ENCODE data around the gene CIBAR2.

The CIBAR2 gene

DNA sequence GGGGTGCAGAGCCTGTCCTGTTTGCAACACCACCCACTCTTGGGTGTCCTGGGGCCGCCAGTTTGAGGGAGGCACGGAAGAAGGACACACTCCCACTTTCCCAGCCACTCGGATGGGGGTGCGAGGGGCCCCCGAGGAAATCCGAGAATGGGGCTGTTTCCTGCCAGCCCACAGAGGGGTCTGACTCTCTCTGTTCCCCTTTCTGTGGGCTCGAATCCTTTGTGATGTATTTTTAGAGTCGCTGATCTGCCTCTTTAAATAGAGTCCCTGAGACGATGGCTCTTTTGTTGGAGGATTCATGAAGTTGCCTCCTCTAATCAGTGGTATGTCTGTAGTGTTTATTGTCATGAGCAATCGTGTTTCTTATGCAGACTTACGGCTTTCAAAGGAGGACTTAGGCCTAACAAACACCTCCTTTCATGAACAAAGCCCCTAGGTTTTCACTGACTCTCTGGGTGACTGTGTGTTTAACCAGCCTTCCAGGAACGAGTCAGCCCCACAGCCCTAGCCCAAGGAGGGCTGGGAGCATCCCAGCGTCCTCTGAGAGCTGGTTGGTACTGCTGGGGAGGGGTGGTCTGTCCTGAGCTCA is 29.1 kb downstream of the CIBAR2 start:
- no peak for DNase-seq (ENCODE audit: low read depth in 2 of 2, low spot score in 1 of 2)

GRCh38 chr16:85082173-85083050 is 29.9 kb downstream of the CIBAR2 start:
- DNase-seq (ENCODE audit: low read depth in 2 of 2, low spot score in 1 of 2): no peak

GRCh38 chr16:85081765-85082164 is 30.5 kb downstream of the CIBAR2 start:
- no peak for DNase-seq (ENCODE audit: low read depth in 2 of 2, low spot score in 1 of 2)

- no peak for DNase-seq (ENCODE audit: low read depth in 2 of 2, low spot score in 1 of 2)
Observed at GRCh38 chr16:85081038-85081437, 31.2 kb downstream of the CIBAR2 start.

DNA sequence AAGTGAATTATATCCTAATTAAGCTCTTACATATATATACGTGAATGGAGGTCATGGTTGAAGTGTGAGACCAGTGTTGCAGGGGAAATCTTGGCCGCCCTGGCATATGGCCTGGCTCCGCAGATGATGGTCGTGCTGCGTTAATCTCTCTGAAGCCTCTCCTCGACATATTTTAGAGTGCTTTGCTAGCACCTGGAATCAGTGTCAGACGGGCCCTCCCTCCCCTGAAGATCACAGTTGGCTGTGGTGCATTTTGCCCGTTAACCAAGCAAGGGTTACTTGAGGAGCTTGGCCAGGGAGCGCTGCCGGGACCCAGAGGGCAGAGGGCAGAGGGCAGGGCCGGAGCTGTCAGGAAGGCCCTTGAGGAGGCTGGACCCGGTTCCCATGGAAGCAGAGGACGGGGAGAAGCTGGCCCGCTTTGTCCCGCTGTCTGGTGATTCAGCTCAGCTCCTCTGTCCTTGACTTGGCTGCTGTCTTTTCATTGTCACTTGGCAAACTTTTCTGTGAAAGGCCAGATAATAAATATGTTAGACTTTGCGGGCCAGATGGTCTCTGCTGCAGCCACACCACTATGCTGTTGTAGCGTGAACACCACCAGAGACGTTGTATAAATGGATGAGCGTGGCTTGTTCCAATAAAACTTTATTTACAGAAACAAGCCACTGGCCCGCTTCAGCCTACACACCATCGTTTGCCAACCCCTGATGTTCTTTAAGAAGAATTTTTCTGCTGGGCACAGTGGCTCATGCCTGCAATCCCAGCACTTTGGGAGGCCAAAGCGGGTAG is 32.3 kb downstream of the CIBAR2 start:
- DNase-seq (ENCODE audit: low read depth in 2 of 2, low spot score in 1 of 2): no peak

DNA sequence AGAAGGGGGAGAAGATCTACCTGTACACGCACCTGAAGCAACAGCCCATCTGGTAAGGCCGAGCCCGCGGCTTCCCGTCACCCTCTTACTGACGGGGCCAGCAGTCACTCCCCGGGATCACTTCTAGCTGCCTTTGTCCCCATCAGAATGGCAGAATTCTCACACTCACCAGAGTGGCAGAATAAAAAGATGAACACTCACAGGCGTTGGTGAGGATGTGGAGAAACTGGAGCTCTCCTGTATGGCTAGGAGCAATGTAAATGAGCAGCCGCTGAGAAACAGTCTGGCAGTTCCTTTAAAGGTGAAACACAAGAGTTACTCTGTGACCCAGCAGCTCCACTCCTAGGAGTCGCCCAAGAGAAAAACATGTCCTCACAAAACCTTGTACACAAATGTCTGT is 33.3 kb downstream of the CIBAR2 start:
- DNase-seq (ENCODE audit: low read depth in 2 of 2, low spot score in 1 of 2): no peak

DNA sequence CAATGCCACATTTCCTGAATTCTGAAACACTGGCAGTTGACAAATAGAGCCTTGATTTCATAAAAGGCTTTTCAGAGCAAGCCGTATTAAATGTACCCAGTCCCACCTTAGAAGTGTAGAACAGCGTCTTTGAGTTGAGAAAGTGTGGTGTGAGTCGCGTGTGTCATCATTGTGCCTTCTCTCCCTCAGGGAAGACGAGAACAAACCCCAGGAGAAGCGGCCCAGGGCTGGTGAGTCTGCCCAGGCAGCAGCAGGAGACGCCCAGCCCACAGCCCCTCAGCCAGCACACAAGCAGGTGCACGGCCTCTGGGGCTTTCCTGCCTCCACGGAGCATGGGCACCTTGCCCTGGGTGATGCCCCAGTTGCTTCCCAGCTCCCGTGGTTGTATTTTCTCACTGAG is 34.0 kb downstream of the CIBAR2 start:
- no peak for DNase-seq (ENCODE audit: low read depth in 2 of 2, low spot score in 1 of 2)

- no peak for DNase-seq (ENCODE audit: low read depth in 2 of 2, low spot score in 1 of 2)
Observed at GRCh38 chr16:85077576-85078125, 34.6 kb downstream of the CIBAR2 start.

DNA sequence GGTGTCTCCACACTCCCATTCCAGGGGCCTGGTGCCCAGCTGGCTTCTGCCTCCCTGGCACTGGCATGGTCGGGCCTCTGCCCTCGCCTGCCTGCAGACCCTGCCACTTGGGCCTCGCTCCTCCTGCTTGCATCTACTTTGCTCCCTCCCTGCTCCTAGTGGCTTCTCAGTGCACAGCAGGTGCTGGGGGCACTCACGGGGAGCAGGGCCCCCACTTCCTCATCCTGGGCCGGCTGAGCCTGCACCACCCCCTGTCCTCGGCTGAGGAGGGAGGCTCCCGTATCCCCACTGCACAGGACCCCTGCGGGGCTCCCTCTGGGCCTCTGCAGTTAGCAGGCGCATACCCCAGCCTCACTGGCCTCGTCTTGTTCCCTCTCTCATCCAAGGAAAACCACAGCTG is 35.2 kb downstream of the CIBAR2 start:
- DNase-seq (ENCODE audit: low read depth in 2 of 2, low spot score in 1 of 2): no peak

DNA sequence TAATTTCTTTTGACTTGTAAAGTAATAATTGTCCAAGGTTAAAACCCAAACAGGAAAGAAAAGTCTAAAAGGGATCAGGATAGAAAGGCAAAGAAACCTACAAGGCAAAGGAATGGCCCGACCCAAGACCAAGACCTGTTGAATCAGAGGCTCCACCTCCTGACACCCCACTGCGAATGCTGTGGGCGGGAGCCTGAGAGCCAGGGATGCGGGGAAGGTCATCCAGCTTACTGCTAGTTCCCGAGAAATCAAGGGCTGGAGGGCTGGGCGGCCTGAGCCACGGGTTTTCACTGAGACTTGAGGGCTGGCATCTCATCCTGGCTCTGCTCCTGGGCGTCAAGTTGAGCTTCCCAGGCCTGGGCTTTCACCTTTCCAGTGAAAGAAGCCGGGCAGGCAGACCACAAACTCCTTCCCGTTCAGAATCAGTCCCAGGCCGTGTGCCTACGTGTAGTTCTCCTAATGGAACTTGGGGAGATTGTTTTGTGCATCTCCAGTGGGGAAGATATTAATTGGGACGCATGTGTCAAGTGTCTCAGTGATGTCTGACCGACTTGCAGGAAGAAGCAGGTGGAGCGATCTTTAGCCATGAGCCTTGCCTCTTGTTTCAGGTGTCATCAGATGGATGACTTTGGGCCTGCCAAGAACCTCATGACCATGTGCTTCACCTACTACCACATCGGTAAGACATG is 36.9 kb downstream of the CIBAR2 start:
- DNase-seq (ENCODE audit: low read depth in 2 of 2, low spot score in 1 of 2): no peak

DNA sequence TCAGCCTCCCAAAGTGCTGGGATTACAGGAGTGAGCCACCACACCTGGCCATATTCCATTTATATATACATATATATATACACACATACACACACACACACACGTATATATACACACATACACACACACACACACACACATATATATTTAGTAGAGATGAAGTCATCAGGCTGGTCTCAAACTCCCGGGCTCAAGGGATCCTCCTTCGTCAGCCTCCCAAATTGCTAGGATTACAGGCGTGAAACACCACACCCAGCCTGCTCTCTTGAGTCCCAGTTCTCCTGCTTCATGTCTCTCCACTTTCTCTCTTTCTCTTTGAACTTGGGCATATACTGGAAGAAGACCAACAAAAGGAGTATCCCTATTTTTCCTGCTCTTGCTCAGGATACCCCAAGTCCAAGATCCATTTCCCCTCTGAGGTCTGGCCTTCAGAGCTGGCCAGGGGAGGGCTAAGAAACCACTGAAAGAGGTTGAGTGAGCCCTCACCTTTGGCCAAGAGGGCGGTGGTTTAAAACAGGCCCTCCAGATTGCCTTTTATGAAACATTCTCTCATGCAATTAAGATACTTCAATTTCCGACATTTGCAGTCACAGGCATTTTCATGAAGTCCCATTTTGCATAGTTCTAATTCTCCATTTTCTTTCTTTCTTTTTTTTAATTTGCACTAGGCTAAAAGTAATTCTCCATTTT is 37.9 kb downstream of the CIBAR2 start:
- DNase-seq (ENCODE audit: low read depth in 2 of 2, low spot score in 1 of 2): no peak

- no peak for DNase-seq (ENCODE audit: low read depth in 2 of 2, low spot score in 1 of 2)
Observed at GRCh38 chr16:85072947-85073346, 39.3 kb downstream of the CIBAR2 start.

DNA sequence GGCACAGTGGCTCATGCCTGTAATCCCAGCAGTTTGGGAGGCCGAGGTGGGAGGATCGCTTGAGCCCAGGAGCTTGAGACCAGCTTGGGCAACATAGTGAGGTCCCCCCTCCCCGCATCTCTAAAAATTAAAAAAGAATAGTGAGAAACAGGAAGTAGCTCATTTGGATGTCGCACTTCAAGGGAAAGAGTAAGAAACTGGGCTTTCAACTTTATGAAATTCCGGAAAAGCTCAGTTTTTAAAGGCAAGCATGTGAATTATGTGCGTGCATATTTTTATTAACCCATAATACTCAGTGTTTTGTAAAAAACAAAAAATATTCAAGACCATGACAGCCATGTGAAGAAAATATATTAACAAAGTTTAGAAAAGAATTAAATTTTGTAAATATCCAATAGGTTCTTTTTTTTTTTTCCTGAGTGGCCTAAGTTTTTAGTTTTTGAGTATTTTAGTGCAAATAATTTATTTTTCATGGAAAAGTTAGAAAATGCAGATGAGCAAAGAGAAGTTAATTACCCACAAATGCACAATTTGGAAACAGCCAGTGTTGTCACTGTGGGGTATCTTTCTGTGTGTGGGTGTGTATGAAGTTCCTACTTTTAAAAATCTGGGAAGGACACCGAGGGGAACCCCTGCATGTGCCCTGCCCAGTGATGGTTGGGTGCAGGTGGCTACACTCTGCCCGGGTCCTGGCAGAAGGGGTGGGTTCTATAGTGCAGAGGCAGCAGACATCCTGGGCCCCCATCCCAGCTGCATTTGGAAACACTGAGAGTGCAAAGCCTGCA is 40.0 kb downstream of the CIBAR2 start:
- DNase-seq (ENCODE audit: low read depth in 2 of 2, low spot score in 1 of 2): no peak

GRCh38 chr16:85069171-85069570 is 43.1 kb downstream of the CIBAR2 start:
- no peak for DNase-seq (ENCODE audit: low read depth in 2 of 2, low spot score in 1 of 2)

DNA sequence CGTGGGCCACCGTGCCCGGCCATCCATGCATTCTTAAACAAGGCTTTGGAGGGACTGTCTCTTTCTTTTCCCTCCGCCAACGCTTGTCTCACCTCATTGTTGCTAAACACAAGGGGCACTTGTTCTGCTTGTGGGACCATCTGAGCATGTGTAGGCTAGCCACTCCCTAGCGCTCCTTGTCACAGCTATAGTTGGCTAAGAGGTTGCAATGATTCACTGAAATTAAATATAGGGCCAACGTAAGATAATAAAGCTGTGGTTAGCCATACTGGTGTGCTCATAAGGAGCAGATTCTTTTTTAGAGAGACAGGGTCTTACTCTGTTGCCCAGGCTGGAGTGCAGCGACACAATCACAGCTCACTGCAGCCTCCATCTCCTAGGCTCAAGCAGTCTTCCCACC is 43.5 kb downstream of the CIBAR2 start:
- DNase-seq (ENCODE audit: low read depth in 2 of 2, low spot score in 1 of 2): no peak

DNA sequence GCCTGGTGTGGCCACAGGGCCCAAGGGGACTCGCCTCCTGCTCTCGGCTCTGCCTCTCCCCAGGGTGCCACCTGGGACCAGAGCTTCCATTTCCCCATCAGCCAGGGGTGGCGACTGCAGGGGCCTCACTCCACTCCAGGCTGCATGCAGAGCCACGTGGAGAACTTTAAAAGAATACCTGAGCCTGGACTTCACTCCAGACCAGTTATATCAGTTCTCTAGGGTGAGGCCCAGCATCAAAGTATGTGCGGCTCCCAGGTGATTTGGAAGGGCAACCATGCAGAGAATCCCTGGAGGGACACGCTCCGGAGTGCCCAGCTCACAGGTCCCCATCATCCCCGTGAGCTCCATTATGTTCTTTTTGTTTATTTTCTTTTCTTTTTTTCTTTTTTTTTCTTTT is 44.8 kb downstream of the CIBAR2 start:
- DNase-seq (ENCODE audit: low read depth in 2 of 2, low spot score in 1 of 2): no peak

GRCh38 chr16:85067024-85067423 is 45.2 kb downstream of the CIBAR2 start:
- DNase-seq (ENCODE audit: low read depth in 2 of 2, low spot score in 1 of 2): no peak

DNA sequence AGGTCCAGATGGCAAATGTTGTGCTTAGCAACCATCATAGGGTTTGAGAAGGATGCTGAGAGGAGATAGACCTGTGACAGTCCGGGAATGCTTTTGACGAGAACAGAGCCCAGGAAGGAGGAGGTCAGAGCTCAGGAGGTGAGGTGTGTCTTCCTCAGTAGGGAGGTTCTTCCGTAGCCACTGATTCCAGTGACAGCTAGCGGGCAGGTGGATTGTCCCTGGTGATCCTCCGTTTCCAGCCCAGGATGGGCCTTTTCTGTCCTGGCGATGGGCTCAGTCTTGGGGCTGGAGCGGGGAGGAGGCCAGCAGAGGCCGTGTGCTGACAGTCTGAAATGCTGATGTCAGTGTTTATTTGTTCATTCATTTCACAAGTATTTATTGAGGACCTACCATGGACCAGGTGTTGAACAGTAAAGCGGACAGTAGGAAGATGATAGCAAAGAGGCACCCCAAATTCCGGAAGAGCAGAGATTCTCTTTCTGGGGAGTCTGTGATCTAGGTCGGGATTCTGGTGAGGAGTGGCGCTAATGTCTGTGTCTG is 45.9 kb downstream of the CIBAR2 start:
- no peak for DNase-seq (ENCODE audit: low read depth in 2 of 2, low spot score in 1 of 2)

- DNase-seq (ENCODE audit: low read depth in 2 of 2, low spot score in 1 of 2): no peak
Observed at GRCh38 chr16:85065099-85065498, 47.2 kb downstream of the CIBAR2 start.
